T1000 (cell line): ENCODE data around the gene RAD21L1.

Source experiments
- DNase-seq: peaks from one replicate; lab custom pipeline; 2025; ENCODE audit warnings: mixed read lengths; lab: John Stamatoyannopoulos, UW

Gene RAD21L1

DNA sequence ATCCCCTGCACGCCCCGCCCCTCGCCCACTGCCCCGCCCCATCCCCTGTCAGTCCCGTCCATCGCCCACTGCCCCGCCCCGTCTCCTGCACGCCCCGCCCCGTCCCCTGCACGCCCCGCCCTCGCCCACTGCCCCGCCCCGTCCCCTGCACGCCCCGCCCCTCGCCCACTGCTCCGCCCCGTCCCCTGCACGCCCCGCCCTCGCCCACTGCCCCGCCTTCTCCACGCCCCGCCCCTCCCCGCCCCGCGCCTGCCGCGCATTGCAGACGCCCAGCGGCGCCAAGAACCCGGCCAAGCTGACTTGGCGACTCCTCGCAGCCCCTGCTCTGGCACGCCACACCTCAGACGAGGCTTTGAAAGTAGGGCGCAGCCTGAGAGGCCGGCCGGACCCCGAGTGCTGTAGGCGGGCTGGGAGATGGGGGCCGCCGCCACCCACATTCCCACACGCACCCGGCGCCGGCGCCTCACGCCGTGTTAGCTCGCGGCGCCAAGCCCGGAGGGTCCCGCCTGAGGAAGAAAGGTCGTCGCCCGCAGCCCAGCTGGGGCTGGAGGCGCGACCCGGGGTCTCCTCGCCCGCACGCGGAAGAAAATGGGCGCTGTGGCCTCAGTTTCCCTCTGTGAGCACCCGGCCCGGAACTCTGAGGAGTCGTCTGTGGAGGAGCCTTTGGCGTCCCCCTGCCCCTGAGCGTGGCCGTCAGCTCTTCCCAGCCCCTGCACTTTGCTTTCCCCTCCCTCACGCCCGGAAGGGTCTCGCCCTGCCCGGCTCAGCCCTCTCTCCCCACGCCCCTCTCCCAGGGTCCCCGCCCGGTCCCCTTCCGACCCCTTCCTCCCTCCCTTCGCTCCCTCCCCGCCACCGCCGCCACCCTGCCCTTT lies at the start of gene RAD21L1:
Gene RAD21L1 (plus strand): TSS at position 262 of the 872 bp plus-strand sequence. CDS start 2,410 bp downstream, outside the sequence.
- DNase-seq: peak; percentile 36

GRCh38 chr20:1177680-1178079 lies 48.2 kb upstream of the RAD21L1 start:
- DNase-seq: no peak

DNA sequence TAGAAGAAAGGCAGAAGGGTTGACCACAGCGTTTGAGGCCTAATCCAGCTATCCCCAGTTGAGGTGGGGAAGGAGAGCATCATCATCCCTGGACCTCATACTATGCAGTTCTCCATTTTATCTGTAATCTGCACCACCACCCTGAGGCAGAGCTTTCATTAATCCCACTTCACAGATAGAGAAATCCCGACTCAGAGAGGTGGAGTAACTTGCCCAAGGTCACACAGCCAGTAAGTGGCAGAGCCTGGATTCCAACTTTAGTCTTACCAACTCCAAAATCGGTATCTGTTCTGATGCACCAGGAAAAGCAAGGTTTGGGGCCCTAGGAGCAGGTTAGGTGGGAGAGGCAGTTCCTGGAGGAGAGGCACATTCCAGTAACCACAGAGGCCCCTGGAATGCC lies 47.7 kb upstream of the RAD21L1 start:
- DNase-seq: no peak

DNA sequence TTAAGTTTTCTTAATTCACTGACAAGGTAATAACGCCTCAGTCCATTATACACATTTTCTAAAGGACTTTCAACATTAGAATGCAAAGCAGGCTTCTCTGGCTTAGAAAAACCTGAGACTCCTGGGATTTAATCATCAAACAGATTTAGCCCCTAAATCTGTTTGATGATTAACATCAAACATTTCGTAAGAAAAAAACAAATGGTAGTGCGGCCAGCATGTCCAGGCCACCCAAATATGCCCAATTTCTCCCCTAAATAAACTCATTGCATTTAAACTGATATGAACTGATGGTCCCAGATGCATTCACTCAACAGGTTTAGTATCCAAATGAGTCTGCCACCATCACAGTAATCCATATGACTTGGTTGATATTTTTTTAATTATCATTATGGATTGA lies 47.2 kb upstream of the RAD21L1 start:
- DNase-seq: no peak

DNA sequence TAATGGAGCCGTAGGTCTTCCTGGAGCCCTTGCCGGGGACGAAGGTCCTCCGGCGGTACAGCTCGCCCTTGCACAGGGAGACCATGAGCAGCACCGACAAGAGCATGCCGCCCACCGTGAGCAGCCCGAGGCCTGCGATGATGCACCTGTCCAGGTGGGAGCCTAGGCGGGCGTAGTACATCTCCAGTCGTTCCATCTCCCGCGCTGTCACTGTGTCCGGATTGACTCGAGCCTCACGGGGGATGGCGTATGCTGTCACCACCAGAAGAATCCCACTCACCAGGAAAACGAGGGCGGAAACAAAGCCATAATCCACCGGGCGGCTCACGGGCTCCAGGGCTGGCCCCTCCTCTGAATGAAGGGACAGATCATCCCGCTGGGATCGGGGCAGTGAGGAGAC lies 44.9 kb upstream of the RAD21L1 start:
- no peak for DNase-seq

DNA sequence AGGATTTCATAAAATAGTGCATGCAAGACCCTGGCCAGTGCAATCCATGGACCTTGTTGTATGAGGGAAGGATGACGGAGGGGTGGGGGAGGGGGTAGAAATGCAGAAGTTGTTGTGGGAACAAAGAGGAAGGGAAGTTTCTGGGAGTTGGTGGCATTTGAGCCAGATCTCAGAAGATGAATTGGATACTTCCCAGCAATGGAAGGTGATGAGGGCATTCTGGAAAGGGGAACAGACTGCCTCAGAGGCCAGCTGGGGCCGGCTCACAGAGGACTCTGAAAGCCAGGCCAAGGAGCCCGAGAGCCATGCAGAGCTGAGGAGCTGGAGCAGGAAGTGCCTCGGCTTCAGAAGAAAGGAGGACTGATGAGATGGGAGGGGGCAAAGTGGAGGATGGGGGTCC lies 43.7 kb upstream of the RAD21L1 start:
- DNase-seq: no peak

DNA sequence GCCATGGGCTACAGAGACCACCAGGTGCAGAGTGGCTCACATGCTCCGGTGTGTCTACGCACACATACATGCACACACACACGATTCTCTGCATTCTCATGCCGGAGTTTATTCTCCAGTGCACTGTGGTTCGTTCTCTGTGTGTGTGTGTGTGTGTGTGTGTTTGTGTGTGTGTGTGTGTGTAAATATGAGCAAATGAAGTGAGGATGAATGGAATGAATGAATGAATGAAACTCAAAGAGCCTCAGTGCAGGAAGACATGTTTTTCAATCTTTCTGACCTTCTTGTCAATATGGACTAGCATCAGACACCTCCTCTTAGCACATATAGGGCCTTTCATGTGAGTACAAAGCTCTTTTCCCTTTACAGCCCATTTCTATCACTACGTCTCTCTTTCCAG lies 42.7 kb upstream of the RAD21L1 start:
- no peak for DNase-seq

GRCh38 chr20:1184260-1184637 lies 41.6 kb upstream of the RAD21L1 start:
- DNase-seq: no peak

DNA sequence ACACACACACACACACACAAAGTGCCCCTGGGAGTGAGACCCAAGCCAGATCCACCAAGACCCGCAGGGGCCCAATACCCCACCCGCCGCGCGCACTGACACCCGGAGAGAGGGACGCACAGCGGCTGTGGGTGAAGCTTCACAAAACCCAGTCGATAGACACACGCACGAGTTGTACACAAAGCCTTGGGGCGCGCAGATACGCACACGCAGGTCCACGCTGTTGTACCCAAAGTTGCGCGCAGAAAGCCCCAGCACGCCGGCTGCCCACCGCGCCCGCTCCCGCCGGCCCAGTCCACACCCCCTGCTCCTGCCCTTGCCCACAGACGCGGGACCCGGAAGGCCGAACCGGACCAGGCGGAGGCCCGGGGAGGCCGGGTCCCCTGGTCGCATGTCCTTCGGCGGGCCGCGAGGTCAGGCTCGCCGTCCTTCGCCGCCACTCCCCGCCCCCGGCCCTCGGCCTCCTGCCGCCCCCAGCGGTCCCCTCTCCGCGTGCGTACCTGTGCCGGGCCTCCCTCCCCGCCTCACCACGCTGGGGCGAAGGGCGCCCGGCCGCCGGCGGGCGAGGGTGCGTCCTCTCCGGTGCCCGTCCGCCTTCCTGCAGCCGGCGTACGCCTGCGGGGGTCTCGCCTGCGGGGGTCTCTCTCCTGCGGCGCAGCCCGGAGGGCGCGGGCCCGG lies 41.1 kb upstream of the RAD21L1 start, which contains the start of gene TMEM74B:
Gene TMEM74B (minus strand): TSS at position 344 of the 678 bp plus-strand sequence. CDS start 1,180 bp downstream, outside the sequence.
- no peak for DNase-seq

DNA sequence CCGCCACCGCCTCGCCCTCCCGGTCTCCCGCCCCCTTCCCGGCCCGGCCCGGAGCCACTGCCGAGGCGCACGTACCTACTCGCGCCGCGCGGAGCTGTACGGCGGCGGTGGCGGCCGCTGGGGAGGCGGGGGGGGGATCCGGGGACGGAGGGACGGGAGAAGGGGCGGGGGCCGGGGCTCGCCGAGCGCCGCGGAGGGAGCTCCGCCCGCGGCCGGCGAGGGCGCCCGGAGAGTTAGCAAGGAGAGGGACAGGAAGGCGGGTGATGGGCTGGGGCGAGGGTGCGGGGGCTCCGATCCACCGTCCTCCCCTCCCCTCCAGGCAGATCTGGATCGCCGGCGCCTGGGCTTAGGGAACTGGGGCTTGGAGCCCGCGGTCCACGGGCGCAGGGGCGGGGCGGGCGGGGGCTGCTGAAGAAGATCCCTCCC lies 40.5 kb upstream of the RAD21L1 start:
- no peak for DNase-seq

DNA sequence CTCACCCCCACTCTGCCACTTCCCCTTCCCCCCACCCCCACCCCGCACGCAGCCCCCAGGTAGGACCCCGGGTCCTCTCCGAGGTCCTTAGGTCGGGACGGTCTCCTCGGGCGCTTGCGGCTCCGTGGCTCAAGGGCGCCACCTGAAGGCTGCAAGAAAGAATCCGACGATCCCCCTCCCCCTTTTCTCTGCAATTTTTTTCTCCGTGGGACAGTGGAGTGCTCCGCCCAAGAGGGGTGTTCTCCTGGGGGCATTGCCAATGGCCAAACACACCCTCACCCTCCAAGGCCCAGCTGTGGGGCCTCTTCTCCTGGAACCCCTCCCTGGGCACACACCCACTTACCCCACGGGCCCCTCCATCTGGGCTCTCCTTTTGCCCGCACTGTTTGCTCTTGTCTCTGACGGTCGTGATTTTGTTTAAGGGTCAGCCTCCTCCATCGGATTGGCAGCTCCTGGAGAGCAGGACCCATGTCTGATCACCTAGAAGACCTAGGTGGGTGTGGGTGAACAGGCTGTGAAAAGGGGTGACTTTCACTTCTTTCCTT lies 40.0 kb upstream of the RAD21L1 start:
- no peak for DNase-seq

DNA sequence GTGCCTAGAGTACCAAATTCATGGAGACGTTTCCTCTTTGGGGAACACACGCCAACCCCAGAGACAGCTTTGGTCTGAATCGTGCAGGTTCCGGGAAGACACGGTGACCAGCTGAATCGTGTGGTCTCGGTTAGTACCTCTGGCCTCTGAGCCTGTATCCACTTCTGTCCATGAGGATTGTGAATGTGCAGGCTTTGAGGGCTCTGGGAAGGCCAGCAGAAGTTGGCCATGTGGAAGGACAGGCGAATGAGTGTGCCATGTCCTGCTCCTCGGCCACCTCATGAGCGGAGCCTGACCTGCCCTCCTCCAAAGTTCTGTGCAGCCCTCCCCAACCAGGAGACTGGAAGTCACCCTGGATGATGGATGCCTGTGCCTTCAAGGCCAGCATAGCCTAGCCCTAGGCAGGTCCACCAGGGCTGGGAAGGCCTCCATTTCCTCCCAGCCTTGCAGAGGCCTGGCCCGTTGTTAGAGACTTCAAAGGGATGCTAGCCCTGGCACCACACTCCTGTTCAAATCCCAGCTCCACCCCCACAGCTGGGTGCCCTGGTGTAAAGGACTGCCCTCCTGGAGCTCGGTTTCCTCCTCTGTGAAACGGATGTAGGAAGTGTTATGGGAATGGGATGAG lies 39.4 kb upstream of the RAD21L1 start:
- no peak for DNase-seq

GRCh38 chr20:1187605-1188171 lies 38.2 kb upstream of the RAD21L1 start:
- DNase-seq: no peak

- DNase-seq: no peak
Observed at GRCh38 chr20:1188347-1188746, 37.5 kb upstream of the RAD21L1 start.

GRCh38 chr20:1189827-1190226 lies 36.0 kb upstream of the RAD21L1 start:
- DNase-seq: no peak

DNA sequence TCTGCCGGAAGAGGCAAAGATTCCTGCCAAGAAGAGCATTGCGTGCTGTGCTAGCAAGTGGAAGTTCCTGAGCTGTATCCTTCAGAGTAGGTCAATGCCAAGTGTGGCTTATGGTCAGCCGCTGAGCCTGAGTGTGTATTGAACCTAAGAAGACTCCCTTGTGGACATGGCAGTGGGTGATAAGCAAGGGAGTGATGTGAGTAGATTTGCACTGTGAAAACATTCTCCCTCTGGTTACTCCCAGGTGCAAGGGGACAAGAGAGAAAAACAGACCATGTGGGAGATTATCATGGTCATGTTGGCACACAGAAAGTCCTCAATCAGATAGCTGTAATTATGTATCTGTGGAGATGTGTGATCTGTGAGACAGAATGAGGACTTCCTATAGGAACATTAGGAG lies 35.0 kb upstream of the RAD21L1 start:
- no peak for DNase-seq

- no peak for DNase-seq
Observed at GRCh38 chr20:1191299-1191698, 34.5 kb upstream of the RAD21L1 start.

DNA sequence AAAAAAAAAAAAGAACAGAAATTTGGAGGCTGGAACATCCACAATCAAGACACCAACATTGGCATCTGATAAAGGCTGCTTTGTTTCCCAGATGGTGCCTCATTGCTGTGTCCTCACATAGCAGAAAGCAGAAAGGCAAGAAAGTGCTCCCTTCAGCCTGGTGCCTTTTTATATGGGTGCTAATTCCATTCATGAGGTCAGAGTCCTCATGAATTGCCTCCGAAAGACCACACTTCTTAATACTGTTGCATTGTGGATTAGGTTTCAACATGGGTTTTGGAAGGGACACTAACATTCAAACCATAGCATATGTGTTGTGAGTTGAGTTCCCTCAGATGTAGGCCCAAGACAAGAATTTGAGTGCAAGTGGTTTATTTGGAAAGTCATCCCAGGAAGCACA lies 30.6 kb upstream of the RAD21L1 start:
- no peak for DNase-seq

GRCh38 chr20:1196634-1197033 lies 29.2 kb upstream of the RAD21L1 start:
- no peak for DNase-seq

GRCh38 chr20:1197801-1198200 lies 28.0 kb upstream of the RAD21L1 start:
- no peak for DNase-seq

- DNase-seq: no peak
Observed at GRCh38 chr20:1198751-1199150, 27.1 kb upstream of the RAD21L1 start.

- no peak for DNase-seq
Observed at GRCh38 chr20:1199212-1199873, 26.5 kb upstream of the RAD21L1 start.
